WTC11 (cell line): ENCODE results near the gene PTPN21. TPM values are rescaled to one million over a fixed set of nuclear protein-coding genes. Genes with fewer than 3 reads are reported as not detected.

Source experiments
- ATAC-seq: fragments of 200-7000 bp; cut with Tn5 transposase; 2 replicates; pipeline ENCODE4 v1.10.0; 2021; ENCODE audit warnings: mild to moderate bottlenecking, moderate library complexity
- CTCF ChIA-PET: fragments of 300-600 bp; sonication (Branson Sonifier 250); formaldehyde crosslinking; loops from one replicate; lab custom pipeline; 2021; ENCODE audit warnings: antibody characterized with exemption; lab: Charles Lee
- POLR2A ChIA-PET: fragments of 350-600 bp; sonication (Branson Sonifier 250); formaldehyde crosslinking; loops from one replicate; lab custom pipeline; 2021; ENCODE audit warnings: antibody characterized with exemption; lab: Charles Lee
- DNase-seq: peaks from one replicate; pipeline ENCODE4 v3.0.0; 2021; ENCODE audit warnings: low spot score
- H3K27ac Mint-ChIP-seq: 2 replicates; pipeline ENCODE4 v1.8.0; 2021; ENCODE audit warnings: mixed read lengths
- H3K27me3 Mint-ChIP-seq: 2 replicates; pipeline ENCODE4 v1.8.0; 2021; ENCODE audit warnings: low read depth, mild to moderate bottlenecking, moderate library complexity, mixed read lengths
- H3K36me3 Mint-ChIP-seq: 2 replicates; pipeline ENCODE4 v1.8.0; 2021; ENCODE audit warnings: mixed read lengths
- H3K4me1 Mint-ChIP-seq: 2 replicates; pipeline ENCODE4 v1.8.0; 2022; ENCODE audit warnings: mixed read lengths
- H3K4me3 Mint-ChIP-seq: 2 replicates; pipeline ENCODE4 v1.8.0; 2021; ENCODE audit warnings: mild to moderate bottlenecking, moderate library complexity, mixed read lengths
- H3K9me3 Mint-ChIP-seq: 2 replicates; pipeline ENCODE4 v1.8.0; 2021; ENCODE audit warnings: mixed read lengths
- CREB1 ChIP-seq: sonication (generic); formaldehyde crosslinking; IDR thresholded peaks from 2 replicates; pipeline ENCODE4 v1.8.0; 2023; ENCODE audit warnings: mild to moderate bottlenecking, missing genetic modification reagents
- ELF4 ChIP-seq: sonication (generic); formaldehyde crosslinking; IDR thresholded peaks from 2 replicates; pipeline ENCODE4 v1.8.1; 2022; ENCODE audit warnings: low read depth, mild to moderate bottlenecking, moderate library complexity, missing genetic modification reagents
- FOXK1 ChIP-seq: sonication (generic); formaldehyde crosslinking; IDR thresholded peaks from 2 replicates; pipeline ENCODE4 v1.8.0; 2022; ENCODE audit warnings: mild to moderate bottlenecking, moderate library complexity, missing genetic modification reagents
- MYBL2 ChIP-seq: sonication (generic); formaldehyde crosslinking; IDR thresholded peaks from 2 replicates; pipeline ENCODE4 v1.8.1; 2023; ENCODE audit warnings: mild to moderate bottlenecking, moderate library complexity, missing genetic modification reagents
- TEAD4 ChIP-seq: sonication (generic); formaldehyde crosslinking; IDR thresholded peaks from 2 replicates; pipeline ENCODE4 v1.8.0; 2022; ENCODE audit warnings: mild to moderate bottlenecking, missing genetic modification reagents
- ZBTB21 ChIP-seq: sonication (generic); formaldehyde crosslinking; IDR thresholded peaks from 2 replicates; pipeline ENCODE4 v1.8.1; 2023; ENCODE audit warnings: mild to moderate bottlenecking, missing genetic modification reagents, borderline replicate concordance
- total RNA-seq: library from RNA; stranded (reverse); gene quantifications from 3 replicates; pipeline ENCODE4 v1.2.3, GENCODE V29; 2021
- TF ChIP-seq, protein P1 (sequence below): fragments of 250-450 bp; sonication (Bioruptor Pico); IDR thresholded peaks from 2 replicates; pipeline ENCODE4 v1.9.0; 2021; ENCODE audit warnings: mild to moderate bottlenecking
- TF ChIP-seq, protein P2 (sequence below): sonication (generic); formaldehyde crosslinking; IDR thresholded peaks from 2 replicates; pipeline ENCODE4 v1.8.0; 2023; ENCODE audit warnings: missing genetic modification reagents, mild to moderate bottlenecking, borderline replicate concordance
- TF ChIP-seq, protein P3 (sequence below): sonication (generic); formaldehyde crosslinking; IDR thresholded peaks from 2 replicates; pipeline ENCODE4 v1.8.1; 2022; ENCODE audit warnings: mild to moderate bottlenecking, moderate library complexity, missing genetic modification reagents
- TF ChIP-seq, protein P4 (sequence below): fragments of 250-450 bp; sonication (Bioruptor Pico); IDR thresholded peaks from 2 replicates; pipeline ENCODE4 v1.9.0; 2021; ENCODE audit warnings: mild to moderate bottlenecking
- TF ChIP-seq, protein P5 (sequence below): sonication (generic); formaldehyde crosslinking; conservative IDR thresholded peaks from 2 replicates; pipeline ENCODE4 v1.8.1; 2022; ENCODE audit warnings: mild to moderate bottlenecking, missing genetic modification reagents
- TF ChIP-seq, protein P6 (sequence below): sonication (generic); formaldehyde crosslinking; IDR thresholded peaks from 2 replicates; pipeline ENCODE4 v1.8.0; 2022; ENCODE audit warnings: missing genetic modification reagents
- TF ChIP-seq, protein P7 (sequence below): sonication (generic); formaldehyde crosslinking; IDR thresholded peaks from 2 replicates; pipeline ENCODE4 v1.8.1; 2023; ENCODE audit warnings: mild to moderate bottlenecking, missing genetic modification reagents, moderate library complexity
- TF ChIP-seq, protein P8 (sequence below): sonication (generic); formaldehyde crosslinking; IDR thresholded peaks from 2 replicates; pipeline ENCODE4 v1.8.0; 2023; ENCODE audit warnings: missing genetic modification reagents
- TF ChIP-seq, protein P9 (sequence below): sonication (generic); formaldehyde crosslinking; IDR thresholded peaks from 2 replicates; pipeline ENCODE4 v1.8.1; 2022; ENCODE audit warnings: low read depth, missing genetic modification reagents, borderline replicate concordance
- TF ChIP-seq, protein P10 (sequence below): sonication (generic); formaldehyde crosslinking; IDR thresholded peaks from 2 replicates; pipeline ENCODE4 v1.8.1; 2023; ENCODE audit warnings: mild to moderate bottlenecking, missing genetic modification reagents

PTPN21 gene
- total RNA-seq, 1 experiment from 2014 or later: 7.5 TPM

DNA sequence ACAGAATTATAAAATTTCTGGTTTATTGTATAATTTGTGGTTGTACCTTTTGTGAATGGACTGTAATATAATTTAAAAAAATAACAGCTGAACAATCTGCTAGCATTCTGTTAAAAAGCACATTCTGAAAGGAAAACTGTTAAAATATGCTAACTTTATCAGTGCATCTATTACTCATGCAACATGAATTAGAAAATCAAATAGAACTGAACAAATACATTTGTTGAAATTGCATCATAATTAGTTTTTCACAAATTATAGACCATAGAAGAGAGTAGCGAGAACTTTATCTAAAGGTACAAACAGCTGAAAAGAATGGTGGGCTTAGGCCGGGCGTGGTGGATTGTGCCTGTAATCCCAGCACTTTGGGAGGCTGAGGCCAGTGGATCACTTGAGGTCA is 33.0 kb downstream of the PTPN21 start (continued):
- TF ChIP-seq, protein P1, sequence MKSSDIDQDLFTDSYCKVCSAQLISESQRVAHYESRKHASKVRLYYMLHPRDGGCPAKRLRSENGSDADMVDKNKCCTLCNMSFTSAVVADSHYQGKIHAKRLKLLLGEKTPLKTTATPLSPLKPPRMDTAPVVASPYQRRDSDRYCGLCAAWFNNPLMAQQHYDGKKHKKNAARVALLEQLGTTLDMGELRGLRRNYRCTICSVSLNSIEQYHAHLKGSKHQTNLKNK (CRISPR knock-in tag): no peak
- TF ChIP-seq, protein P2, sequence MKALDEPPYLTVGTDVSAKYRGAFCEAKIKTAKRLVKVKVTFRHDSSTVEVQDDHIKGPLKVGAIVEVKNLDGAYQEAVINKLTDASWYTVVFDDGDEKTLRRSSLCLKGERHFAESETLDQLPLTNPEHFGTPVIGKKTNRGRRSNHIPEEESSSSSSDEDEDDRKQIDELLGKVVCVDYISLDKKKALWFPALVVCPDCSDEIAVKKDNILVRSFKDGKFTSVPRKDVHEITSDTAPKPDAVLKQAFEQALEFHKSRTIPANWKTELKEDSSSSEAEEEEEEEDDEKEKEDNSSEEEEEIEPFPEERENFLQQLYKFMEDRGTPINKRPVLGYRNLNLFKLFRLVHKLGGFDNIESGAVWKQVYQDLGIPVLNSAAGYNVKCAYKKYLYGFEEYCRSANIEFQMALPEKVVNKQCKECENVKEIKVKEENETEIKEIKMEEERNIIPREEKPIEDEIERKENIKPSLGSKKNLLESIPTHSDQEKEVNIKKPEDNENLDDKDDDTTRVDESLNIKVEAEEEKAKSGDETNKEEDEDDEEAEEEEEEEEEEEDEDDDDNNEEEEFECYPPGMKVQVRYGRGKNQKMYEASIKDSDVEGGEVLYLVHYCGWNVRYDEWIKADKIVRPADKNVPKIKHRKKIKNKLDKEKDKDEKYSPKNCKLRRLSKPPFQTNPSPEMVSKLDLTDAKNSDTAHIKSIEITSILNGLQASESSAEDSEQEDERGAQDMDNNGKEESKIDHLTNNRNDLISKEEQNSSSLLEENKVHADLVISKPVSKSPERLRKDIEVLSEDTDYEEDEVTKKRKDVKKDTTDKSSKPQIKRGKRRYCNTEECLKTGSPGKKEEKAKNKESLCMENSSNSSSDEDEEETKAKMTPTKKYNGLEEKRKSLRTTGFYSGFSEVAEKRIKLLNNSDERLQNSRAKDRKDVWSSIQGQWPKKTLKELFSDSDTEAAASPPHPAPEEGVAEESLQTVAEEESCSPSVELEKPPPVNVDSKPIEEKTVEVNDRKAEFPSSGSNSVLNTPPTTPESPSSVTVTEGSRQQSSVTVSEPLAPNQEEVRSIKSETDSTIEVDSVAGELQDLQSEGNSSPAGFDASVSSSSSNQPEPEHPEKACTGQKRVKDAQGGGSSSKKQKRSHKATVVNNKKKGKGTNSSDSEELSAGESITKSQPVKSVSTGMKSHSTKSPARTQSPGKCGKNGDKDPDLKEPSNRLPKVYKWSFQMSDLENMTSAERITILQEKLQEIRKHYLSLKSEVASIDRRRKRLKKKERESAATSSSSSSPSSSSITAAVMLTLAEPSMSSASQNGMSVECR (CRISPR knock-in tag): no peak
- TF ChIP-seq, protein P3, sequence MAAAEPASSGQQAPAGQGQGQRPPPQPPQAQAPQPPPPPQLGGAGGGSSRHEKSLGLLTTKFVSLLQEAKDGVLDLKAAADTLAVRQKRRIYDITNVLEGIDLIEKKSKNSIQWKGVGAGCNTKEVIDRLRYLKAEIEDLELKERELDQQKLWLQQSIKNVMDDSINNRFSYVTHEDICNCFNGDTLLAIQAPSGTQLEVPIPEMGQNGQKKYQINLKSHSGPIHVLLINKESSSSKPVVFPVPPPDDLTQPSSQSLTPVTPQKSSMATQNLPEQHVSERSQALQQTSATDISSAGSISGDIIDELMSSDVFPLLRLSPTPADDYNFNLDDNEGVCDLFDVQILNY (CRISPR knock-in tag): no peak
- TF ChIP-seq FOXK1 (no peak), MYBL2 (CRISPR knock-in tag) (no peak), ELF4 (CRISPR knock-in tag) (no peak)
- TF ChIP-seq, protein P4, sequence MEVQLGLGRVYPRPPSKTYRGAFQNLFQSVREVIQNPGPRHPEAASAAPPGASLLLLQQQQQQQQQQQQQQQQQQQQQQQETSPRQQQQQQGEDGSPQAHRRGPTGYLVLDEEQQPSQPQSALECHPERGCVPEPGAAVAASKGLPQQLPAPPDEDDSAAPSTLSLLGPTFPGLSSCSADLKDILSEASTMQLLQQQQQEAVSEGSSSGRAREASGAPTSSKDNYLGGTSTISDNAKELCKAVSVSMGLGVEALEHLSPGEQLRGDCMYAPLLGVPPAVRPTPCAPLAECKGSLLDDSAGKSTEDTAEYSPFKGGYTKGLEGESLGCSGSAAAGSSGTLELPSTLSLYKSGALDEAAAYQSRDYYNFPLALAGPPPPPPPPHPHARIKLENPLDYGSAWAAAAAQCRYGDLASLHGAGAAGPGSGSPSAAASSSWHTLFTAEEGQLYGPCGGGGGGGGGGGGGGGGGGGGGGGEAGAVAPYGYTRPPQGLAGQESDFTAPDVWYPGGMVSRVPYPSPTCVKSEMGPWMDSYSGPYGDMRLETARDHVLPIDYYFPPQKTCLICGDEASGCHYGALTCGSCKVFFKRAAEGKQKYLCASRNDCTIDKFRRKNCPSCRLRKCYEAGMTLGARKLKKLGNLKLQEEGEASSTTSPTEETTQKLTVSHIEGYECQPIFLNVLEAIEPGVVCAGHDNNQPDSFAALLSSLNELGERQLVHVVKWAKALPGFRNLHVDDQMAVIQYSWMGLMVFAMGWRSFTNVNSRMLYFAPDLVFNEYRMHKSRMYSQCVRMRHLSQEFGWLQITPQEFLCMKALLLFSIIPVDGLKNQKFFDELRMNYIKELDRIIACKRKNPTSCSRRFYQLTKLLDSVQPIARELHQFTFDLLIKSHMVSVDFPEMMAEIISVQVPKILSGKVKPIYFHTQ (CRISPR knock-in tag): no peak
- TF ChIP-seq, protein P5, sequence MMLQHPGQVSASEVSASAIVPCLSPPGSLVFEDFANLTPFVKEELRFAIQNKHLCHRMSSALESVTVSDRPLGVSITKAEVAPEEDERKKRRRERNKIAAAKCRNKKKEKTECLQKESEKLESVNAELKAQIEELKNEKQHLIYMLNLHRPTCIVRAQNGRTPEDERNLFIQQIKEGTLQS (CRISPR knock-in tag): no peak

DNA sequence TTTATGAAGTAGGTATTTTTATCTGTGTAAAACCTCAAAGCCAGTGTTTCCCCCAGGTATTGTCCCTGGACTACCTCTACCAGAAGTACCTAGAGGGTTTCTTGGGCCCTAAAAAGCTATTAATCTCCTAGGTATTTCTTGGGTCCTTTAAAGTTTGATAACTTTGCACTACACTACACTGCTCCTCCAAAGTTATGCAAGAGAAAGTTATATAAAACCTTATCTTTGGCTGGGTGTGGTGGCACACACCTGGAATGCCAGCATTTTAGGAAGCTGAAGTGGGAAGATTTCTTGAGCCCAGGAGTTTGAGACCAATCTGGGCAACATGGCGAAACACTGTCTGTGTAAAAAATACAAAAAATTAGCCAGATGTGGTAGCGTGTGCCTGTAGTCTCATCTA is 34.9 kb downstream of the PTPN21 start:
- ATAC-seq (no peak), DNase-seq (no peak)
- Mint-ChIP-seq H3K9me3 (no peaks in the 10 kb centered on the region), H3K4me1 (no peaks in the 10 kb centered on the region), H3K36me3 (no peaks in the 10 kb centered on the region), H3K27me3 (no peaks in the 10 kb centered on the region), H3K4me3 (no peak overlapping the region), H3K27ac (no peak overlapping the region)
- ChIA-PET CTCF (no interaction called here), POLR2A (no interaction called here)
- TF ChIP-seq, protein P6, sequence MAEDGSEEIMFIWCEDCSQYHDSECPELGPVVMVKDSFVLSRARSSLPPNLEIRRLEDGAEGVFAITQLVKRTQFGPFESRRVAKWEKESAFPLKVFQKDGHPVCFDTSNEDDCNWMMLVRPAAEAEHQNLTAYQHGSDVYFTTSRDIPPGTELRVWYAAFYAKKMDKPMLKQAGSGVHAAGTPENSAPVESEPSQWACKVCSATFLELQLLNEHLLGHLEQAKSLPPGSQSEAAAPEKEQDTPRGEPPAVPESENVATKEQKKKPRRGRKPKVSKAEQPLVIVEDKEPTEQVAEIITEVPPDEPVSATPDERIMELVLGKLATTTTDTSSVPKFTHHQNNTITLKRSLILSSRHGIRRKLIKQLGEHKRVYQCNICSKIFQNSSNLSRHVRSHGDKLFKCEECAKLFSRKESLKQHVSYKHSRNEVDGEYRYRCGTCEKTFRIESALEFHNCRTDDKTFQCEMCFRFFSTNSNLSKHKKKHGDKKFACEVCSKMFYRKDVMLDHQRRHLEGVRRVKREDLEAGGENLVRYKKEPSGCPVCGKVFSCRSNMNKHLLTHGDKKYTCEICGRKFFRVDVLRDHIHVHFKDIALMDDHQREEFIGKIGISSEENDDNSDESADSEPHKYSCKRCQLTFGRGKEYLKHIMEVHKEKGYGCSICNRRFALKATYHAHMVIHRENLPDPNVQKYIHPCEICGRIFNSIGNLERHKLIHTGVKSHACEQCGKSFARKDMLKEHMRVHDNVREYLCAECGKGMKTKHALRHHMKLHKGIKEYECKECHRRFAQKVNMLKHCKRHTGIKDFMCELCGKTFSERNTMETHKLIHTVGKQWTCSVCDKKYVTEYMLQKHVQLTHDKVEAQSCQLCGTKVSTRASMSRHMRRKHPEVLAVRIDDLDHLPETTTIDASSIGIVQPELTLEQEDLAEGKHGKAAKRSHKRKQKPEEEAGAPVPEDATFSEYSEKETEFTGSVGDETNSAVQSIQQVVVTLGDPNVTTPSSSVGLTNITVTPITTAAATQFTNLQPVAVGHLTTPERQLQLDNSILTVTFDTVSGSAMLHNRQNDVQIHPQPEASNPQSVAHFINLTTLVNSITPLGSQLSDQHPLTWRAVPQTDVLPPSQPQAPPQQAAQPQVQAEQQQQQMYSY (CRISPR knock-in tag): no peak
- TF ChIP-seq, protein P7, sequence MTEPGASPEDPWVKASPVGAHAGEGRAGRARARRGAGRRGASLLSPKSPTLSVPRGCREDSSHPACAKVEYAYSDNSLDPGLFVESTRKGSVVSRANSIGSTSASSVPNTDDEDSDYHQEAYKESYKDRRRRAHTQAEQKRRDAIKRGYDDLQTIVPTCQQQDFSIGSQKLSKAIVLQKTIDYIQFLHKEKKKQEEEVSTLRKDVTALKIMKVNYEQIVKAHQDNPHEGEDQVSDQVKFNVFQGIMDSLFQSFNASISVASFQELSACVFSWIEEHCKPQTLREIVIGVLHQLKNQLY: no peak
- TF ChIP-seq, protein P8, sequence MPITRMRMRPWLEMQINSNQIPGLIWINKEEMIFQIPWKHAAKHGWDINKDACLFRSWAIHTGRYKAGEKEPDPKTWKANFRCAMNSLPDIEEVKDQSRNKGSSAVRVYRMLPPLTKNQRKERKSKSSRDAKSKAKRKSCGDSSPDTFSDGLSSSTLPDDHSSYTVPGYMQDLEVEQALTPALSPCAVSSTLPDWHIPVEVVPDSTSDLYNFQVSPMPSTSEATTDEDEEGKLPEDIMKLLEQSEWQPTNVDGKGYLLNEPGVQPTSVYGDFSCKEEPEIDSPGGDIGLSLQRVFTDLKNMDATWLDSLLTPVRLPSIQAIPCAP: no peak
- no peak for TF ChIP-seq ZBTB21 (CRISPR knock-in tag)
- TF ChIP-seq CREB1 (CRISPR knock-in tag): no peak
- TF ChIP-seq, protein P9, sequence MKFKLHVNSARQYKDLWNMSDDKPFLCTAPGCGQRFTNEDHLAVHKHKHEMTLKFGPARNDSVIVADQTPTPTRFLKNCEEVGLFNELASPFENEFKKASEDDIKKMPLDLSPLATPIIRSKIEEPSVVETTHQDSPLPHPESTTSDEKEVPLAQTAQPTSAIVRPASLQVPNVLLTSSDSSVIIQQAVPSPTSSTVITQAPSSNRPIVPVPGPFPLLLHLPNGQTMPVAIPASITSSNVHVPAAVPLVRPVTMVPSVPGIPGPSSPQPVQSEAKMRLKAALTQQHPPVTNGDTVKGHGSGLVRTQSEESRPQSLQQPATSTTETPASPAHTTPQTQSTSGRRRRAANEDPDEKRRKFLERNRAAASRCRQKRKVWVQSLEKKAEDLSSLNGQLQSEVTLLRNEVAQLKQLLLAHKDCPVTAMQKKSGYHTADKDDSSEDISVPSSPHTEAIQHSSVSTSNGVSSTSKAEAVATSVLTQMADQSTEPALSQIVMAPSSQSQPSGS (CRISPR knock-in tag): no peak
- TF ChIP-seq, protein P3 (CRISPR knock-in tag): no peak
- TF ChIP-seq, protein P10, sequence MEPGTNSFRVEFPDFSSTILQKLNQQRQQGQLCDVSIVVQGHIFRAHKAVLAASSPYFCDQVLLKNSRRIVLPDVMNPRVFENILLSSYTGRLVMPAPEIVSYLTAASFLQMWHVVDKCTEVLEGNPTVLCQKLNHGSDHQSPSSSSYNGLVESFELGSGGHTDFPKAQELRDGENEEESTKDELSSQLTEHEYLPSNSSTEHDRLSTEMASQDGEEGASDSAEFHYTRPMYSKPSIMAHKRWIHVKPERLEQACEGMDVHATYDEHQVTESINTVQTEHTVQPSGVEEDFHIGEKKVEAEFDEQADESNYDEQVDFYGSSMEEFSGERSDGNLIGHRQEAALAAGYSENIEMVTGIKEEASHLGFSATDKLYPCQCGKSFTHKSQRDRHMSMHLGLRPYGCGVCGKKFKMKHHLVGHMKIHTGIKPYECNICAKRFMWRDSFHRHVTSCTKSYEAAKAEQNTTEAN: no peak
- no peak for TF ChIP-seq TEAD4
